Esophagus squamous epithelium (tissue), 5 donors: ENCODE measurements around the gene HECTD3. TPM values are rescaled to one million over a fixed set of nuclear protein-coding genes. Genes with fewer than 3 reads are reported as not detected.

Source experiments
- DNase-seq: peaks from one replicate; lab custom pipeline; 2025; lab: John Stamatoyannopoulos, UW
- H3K27ac ChIP-seq, 4 donors: fragments of 200-600 bp; sonication (generic); one replicate each; pipeline ENCODE4 v1.5.1; 2016 to 2019; ENCODE audit warnings: mild to moderate bottlenecking in 1 of 4
- H3K27me3 ChIP-seq, 4 donors: fragments of 200-600 bp; sonication (generic); 1 replicate in 3 of 4; 2 replicates in 1 of 4; pipeline versions ENCODE4 v1.5.1 to v1.6.0; 2017 to 2021; ENCODE audit warnings: antibody characterized with exemption in 1 of 4
- H3K36me3 ChIP-seq, 3 donors: fragments of 200-600 bp; sonication (generic); one replicate each; pipeline ENCODE4 v1.5.1; 2016 to 2019
- H3K4me1 ChIP-seq, 3 donors: fragments of 200-600 bp; sonication (generic); one replicate each; pipeline ENCODE4 v1.5.1; 2017 to 2019
- H3K4me3 ChIP-seq, 4 donors: fragments of 200-600 bp; sonication (generic); 1 replicate in 3 of 4; 2 replicates in 1 of 4; pipeline ENCODE4 v1.5.1; 2016 to 2019; ENCODE audit warnings: mild to moderate bottlenecking in 2 of 4, moderate library complexity in 1 of 4
- H3K9me3 ChIP-seq, 3 donors: fragments of 200-600 bp; sonication (generic); one replicate each; pipeline ENCODE4 v1.5.1; 2016 to 2019
- CTCF ChIP-seq, 6 experiments: fragments of 450-650 bp in 4 of 6; fragments of 200-600 bp in 2 of 6; sonication (generic) in 2 of 6; IDR thresholded peaks; one replicate each; pipeline ENCODE4 v1.5.1; 2016 to 2019; ENCODE audit warnings: antibody characterized with exemption in 6 of 6, mild to moderate bottlenecking in 4 of 6, moderate library complexity in 4 of 6
- POLR2A ChIP-seq, 4 donors: fragments of 450-650 bp; IDR thresholded peaks; one replicate each; pipeline ENCODE4 v1.6.1; 2017; ENCODE audit warnings: antibody characterized with exemption in 4 of 4, mild to moderate bottlenecking in 4 of 4, moderate library complexity in 3 of 4
- WGBS, 2 donors: methylation state at CpG; one replicate each; pipeline ENCODE4 v1.1.5; 2018; 5-methylcytosine and 5-hydroxymethylcytosine counted together
- intact Hi-C: fragments of 100-400 bp; cut with DNase I; formaldehyde crosslinking; loops from one replicate; pipeline ENCODE4 v1.15.0; 2022
- total RNA-seq, 4 donors: library from RNA; depleted of rRNA; stranded (reverse); fragments of >200 nt; gene quantifications; one replicate each; pipeline ENCODE4 v1.1.0, GENCODE V29; 2016
- donor health status: DM: yes; HTN: yes; CAD: no.

HECTD3 gene
- total RNA-seq, 4 donors from 2014 or later: 25.3 to 42.2 (median 28.2) TPM

- DNase-seq: no peak
- peak overlapping the region; percentile 80 to 93 (median 82) for H3K27ac ChIP-seq
- 7 to 8% methylated on average over 11 to 18 of the region's 21 CpGs for WGBS, 2 donors
- TF ChIP-seq POLR2A (IDR thresholded peaks at IDR 0.05) (no peak), CTCF (IDR thresholded peaks at IDR 0.05) (no peak)
- no peaks in the 10 kb centered on the region for H3K27me3 ChIP-seq
- peaks cover 27 to 58% (median 36%) of the 10 kb centered on the region in 3 donors for H3K4me1 ChIP-seq
- peak overlapping the region; percentile 77 to 99 (median 94) for H3K4me3 ChIP-seq
- H3K36me3 ChIP-seq: peaks cover 14 to 50% (median 24%) of the 10 kb centered on the region in 3 donors
- intact Hi-C loops: loop anchor here (5.0 to 10.0 kb wide), 3 partner anchors 168 to 480 kb away; partner anchors contain the start of genes PTCH2 and TESK2
- H3K9me3 ChIP-seq: no peaks in the 10 kb centered on the region
Measured at GRCh38 chr1:45012639-45013278, 1.6 kb upstream of the HECTD3 start.

- intact Hi-C loops: loop anchor here (5.0 to 10.0 kb wide), 3 partner anchors 167 to 480 kb away; partner anchors contain the start of genes PTCH2 and TESK2
- peaks cover 20 to 57% (median 32%) of the 10 kb centered on the region in 3 donors for H3K36me3 ChIP-seq
- peaks cover 27 to 58% (median 36%) of the 10 kb centered on the region in 3 donors for H3K4me1 ChIP-seq
- no peaks in the 10 kb centered on the region for H3K9me3 ChIP-seq
- peak in 2 of 6 experiments; percentile 3 to 38 for TF ChIP-seq CTCF (IDR thresholded peaks at IDR 0.05)
- peak in 1 of 4 donors; percentile 37 for TF ChIP-seq POLR2A (IDR thresholded peaks at IDR 0.05)
- 0 to 1% methylated on average over 15 to 18 of the region's 21 CpGs for WGBS, 2 donors
- H3K27me3 ChIP-seq: no peaks in the 10 kb centered on the region
- peak; percentile 54 for DNase-seq
- H3K4me3 ChIP-seq: peak within 1 kb of the TSS; percentile 77 to 99 (median 94)
- peak within 1 kb of the TSS; percentile 80 to 93 (median 82) for H3K27ac ChIP-seq
Measured at GRCh38 chr1:45011837-45012638, 914 bp upstream of the HECTD3 start, which contains the start of gene UROD. Gene UROD, plus strand, starts transcription at chr1:45012254. Its CDS starts 12 bp downstream, at chr1:45012266.

- Histone ChIP-seq H3K36me3 (peaks cover 33 to 70% (median 40%) of the 10 kb centered on the region in 3 donors), H3K27me3 (no peaks in the 10 kb centered on the region), H3K27ac (peak overlapping the region; percentile 80 to 93 (median 82)), H3K4me1 (peaks cover 27 to 58% (median 36%) of the 10 kb centered on the region in 3 donors), H3K9me3 (no peaks in the 10 kb centered on the region), H3K4me3 (peak overlapping the region; percentile 77 to 99 (median 94))
- TF ChIP-seq CTCF (IDR thresholded peaks at IDR 0.05) (no peak), POLR2A (IDR thresholded peaks at IDR 0.05) (no peak)
- 40 to 41% methylated on average over 16 to 17 of the region's 41 CpGs for WGBS, 2 donors
- no peak for DNase-seq
- intact Hi-C loops: loop anchor here (5.0 to 10.0 kb wide), 3 partner anchors 165 to 482 kb away; partner anchors contain the start of genes PTCH2 and TESK2
Measured at GRCh38 chr1:45009956-45010854, 919 bp downstream of the HECTD3 start.

GRCh38 chr1:45009296-45009865 is 1.7 kb downstream of the HECTD3 start:
- Histone ChIP-seq H3K4me1 (peaks cover 27 to 52% (median 34%) of the 10 kb centered on the region in 3 donors), H3K27ac (peak overlapping the region in 1 of 4 donors; percentile 85), H3K36me3 (peaks cover 33 to 70% (median 46%) of the 10 kb centered on the region in 3 donors), H3K9me3 (no peaks in the 10 kb centered on the region), H3K4me3 (peak overlapping the region in 2 of 4 donors; percentile 96 to 99), H3K27me3 (no peaks in the 10 kb centered on the region)
- WGBS, 2 donors: 87 to 93% methylated on average over 6 to 7 of the region's 11 CpGs
- intact Hi-C loops: no loop called here
- no peak for DNase-seq
- TF ChIP-seq CTCF (IDR thresholded peaks at IDR 0.05): no peak
- TF ChIP-seq POLR2A (IDR thresholded peaks at IDR 0.05): no peak
